Measurements from ENCODE around the gene RINL. TPM values are rescaled to one million over a fixed set of nuclear protein-coding genes. Genes with fewer than 3 reads are reported as not detected.

Gene RINL
- polyA plus RNA-seq, 1 donor (not counting 4 experiments of a cell fraction or from before 2014, with no cell fraction given), result 6.3 TPM

- H3K4me1 ChIP-seq (ENCODE audit: control insufficient read depth, extremely low read depth, insufficient read depth, low read length), result no peaks in the 10 kb centered on the region
- H3K4me2 ChIP-seq (ENCODE audit: control insufficient read depth, extremely low read depth, insufficient read depth, low read depth, low read length), result no peak overlapping the region
- no peaks in the 10 kb centered on the region for H3K9me1 ChIP-seq (ENCODE audit: control insufficient read depth, extremely low read depth, insufficient read depth, low read length)
- DNase-seq (ENCODE audit: low read depth, low spot score) (no peak), FAIRE-seq (no peak)
- peaks cover 4 to 8% of the 10 kb centered on the region in 2 experiments for H3K36me3 ChIP-seq (ENCODE audit: control insufficient read depth in 2 of 2, extremely low read depth in 1 of 2, insufficient read depth in 2 of 2, low read length in 2 of 2)
- H3K27me3 ChIP-seq (ENCODE audit: control insufficient read depth, extremely low read depth, insufficient read depth, low read length), result no peaks in the 10 kb centered on the region
- H2AFZ ChIP-seq (ENCODE audit: control insufficient read depth, low read length), result no peak overlapping the region
- dilution Hi-C loops (cut with MboI; ENCODE audit: extremely low pct_ligation_motif_present, low sequenced_read_pairs), result no loop called here
- H3K79me2 ChIP-seq (ENCODE audit: control insufficient read depth, insufficient read depth, low read length), result no peaks in the 10 kb centered on the region
- H3K9ac ChIP-seq (ENCODE audit: control insufficient read depth, extremely low read depth, insufficient read depth, low read length), result no peak overlapping the region
- H4K20me1 ChIP-seq (ENCODE audit: control insufficient read depth, extremely low read depth, insufficient read depth, low read length), result no peaks in the 10 kb centered on the region
- no peak overlapping the region for H3K4me3 ChIP-seq (ENCODE audit: control insufficient read depth in 2 of 3, extremely low read depth in 1 of 3, insufficient read depth in 2 of 3, low read depth in 1 of 3, low read length in 3 of 3)
- H3K27ac ChIP-seq (ENCODE audit: control insufficient read depth, insufficient read depth, low read length), result no peak overlapping the region
- TF ChIP-seq EZH2 (IDR thresholded peaks at IDR 0.05; ENCODE audit: low read length) (no peak), CTCF (optimal IDR thresholded peaks at IDR 0.05 in 1 of 3, IDR thresholded peaks at IDR 0.05 in 1 of 3, conservative IDR thresholded peaks at IDR 0.05 in 1 of 3; ENCODE audit: extremely low read depth in 1 of 3, insufficient read depth in 2 of 3, low read length in 3 of 3) (no peak)
- no peaks in the 10 kb centered on the region for H3K9me3 ChIP-seq (ENCODE audit: control insufficient read depth, low read depth, low read length)
These were observed 58.7 kb downstream of the RINL start for GRCh38 chr19:38819231-38819920.

Other genes starting within 250 kb of the RINL start
- gene ACTN4, start 230.6 kb downstream of the RINL start, polyA plus RNA-seq, result 463 to 720 TPM (median 526 TPM) in 3 replicates
- gene CAPN12, start 133.8 kb downstream of the RINL start, polyA plus RNA-seq, result 5.6 to 20.4 TPM (median 6.0 TPM) in 3 replicates
- 9.1 to 19.7 TPM (median 19.6 TPM) in 3 replicates for gene LGALS7, start 104.8 kb downstream of the RINL start, polyA plus RNA-seq
- 1,330 to 7,133 TPM (median 1,668 TPM) in 3 replicates for gene LGALS7B, start 89.1 kb downstream of the RINL start, polyA plus RNA-seq
- 0.11 to 0.30 TPM (median 0.13 TPM) in 3 replicates for gene LGALS4, start 65.3 kb downstream of the RINL start, polyA plus RNA-seq
- gene ECH1, start 46.5 kb downstream of the RINL start, polyA plus RNA-seq, result 64.9 to 85.5 TPM (median 72.1 TPM) in 3 replicates
- 144 to 343 TPM (median 308 TPM) in 3 replicates for gene HNRNPL, start 28.3 kb downstream of the RINL start, polyA plus RNA-seq
- gene SIRT2, start 21.3 kb upstream of the RINL start, polyA plus RNA-seq, result 46.6 to 57.4 TPM (median 47.6 TPM) in 3 replicates
- 12.3 to 14.4 TPM (median 13.7 TPM) in 3 replicates for gene NFKBIB, start 21.7 kb upstream of the RINL start, polyA plus RNA-seq
- gene CCER2, start 33.9 kb upstream of the RINL start, polyA plus RNA-seq, result 0.14 to 0.24 TPM (median 0.17 TPM) in 3 replicates
- 13.9 to 19.2 TPM (median 16.4 TPM) in 3 replicates for gene SARS2, start 52.5 kb upstream of the RINL start, polyA plus RNA-seq
- gene MRPS12, start 52.7 kb upstream of the RINL start, polyA plus RNA-seq, result 37.7 to 65.9 TPM (median 43.4 TPM) in 3 replicates
- gene FBXO17, start 97.5 kb upstream of the RINL start, polyA plus RNA-seq, result 5.4 to 7.7 TPM (median 6.5 TPM) in 3 replicates
- gene FBXO27, start 154.3 kb upstream of the RINL start, polyA plus RNA-seq, result 4.4 to 6.9 TPM (median 4.4 TPM) in 3 replicates
- gene ACP7, start 206.1 kb upstream of the RINL start, polyA plus RNA-seq, result 0.08 to 0.28 TPM (median 0.09 TPM) in 3 replicates
- 9.8 to 17.4 TPM (median 11.2 TPM) in 3 replicates for gene PAK4, start 247.5 kb upstream of the RINL start, polyA plus RNA-seq